Astrocyte of the spinal cord (primary cell): ENCODE data around the gene INTU.

Experiments
- DNase-seq: peaks from one replicate; pipeline ENCODE4 v3.0.0; 2011; ENCODE audit warnings: low read depth, low spot score
- H3K4me3 ChIP-seq: 2 replicates; pipeline ENCODE4 v1.5.1; 2011; ENCODE audit warnings: low read depth, mild to moderate bottlenecking, low read length, moderate library complexity
- CTCF ChIP-seq: IDR thresholded peaks from 2 replicates; pipeline ENCODE4 v1.5.1; 2012; ENCODE audit warnings: low read depth, mild to moderate bottlenecking, low read length, inconsistent platforms
- in situ Hi-C: cut with HindIII; loops from 2 replicates; pipeline ENCODE4 v1.10.0; 2017; ENCODE audit warnings: low sequenced_read_pairs

Gene INTU

GRCh38 chr4:127606823-127607222 is 25.9 kb upstream of the INTU start:
- H3K4me3 ChIP-seq, result no peak overlapping the region
- no peak for DNase-seq
- in situ Hi-C loops, result no loop called here
- no peak for TF ChIP-seq CTCF

GRCh38 chr4:127609484-127609883 is 23.3 kb upstream of the INTU start:
- no peak for TF ChIP-seq CTCF
- H3K4me3 ChIP-seq, result no peak overlapping the region
- DNase-seq, result no peak
- in situ Hi-C loops, result no loop called here

GRCh38 chr4:127610488-127610887 is 22.3 kb upstream of the INTU start:
- in situ Hi-C loops, result no loop called here
- no peak for DNase-seq
- H3K4me3 ChIP-seq, result no peak overlapping the region
- no peak for TF ChIP-seq CTCF

- no peak overlapping the region for H3K4me3 ChIP-seq
- no peak for TF ChIP-seq CTCF
- no peak for DNase-seq
- in situ Hi-C loops, result no loop called here
Observed at GRCh38 chr4:127616898-127617297, 15.9 kb upstream of the INTU start.

- TF ChIP-seq CTCF, result no peak
- in situ Hi-C loops, result no loop called here
- no peak overlapping the region for H3K4me3 ChIP-seq
- no peak for DNase-seq
Observed at GRCh38 chr4:127618427-127618826, 14.3 kb upstream of the INTU start.

- peak overlapping the region; percentile 81 for H3K4me3 ChIP-seq
- in situ Hi-C loops, result no loop called here
- TF ChIP-seq CTCF, result no peak
- no peak for DNase-seq
Observed at GRCh38 chr4:127622621-127622920, 10.2 kb upstream of the INTU start.

- DNase-seq, result peak; percentile 54
- peak; percentile 25 for TF ChIP-seq CTCF
- in situ Hi-C loops, result no loop called here
- peak overlapping the region; percentile 81 for H3K4me3 ChIP-seq
Observed at GRCh38 chr4:127622921-127623796, 9.6 kb upstream of the INTU start.
